Measurements from ENCODE around the gene VAV3. TPM values are rescaled to one million over a fixed set of nuclear protein-coding genes. Genes with fewer than 3 reads are reported as not detected.

The VAV3 gene
- total and polyA plus RNA-seq, 8 donors: 7.1 to 21.4 (median 12.8) TPM

DNA sequence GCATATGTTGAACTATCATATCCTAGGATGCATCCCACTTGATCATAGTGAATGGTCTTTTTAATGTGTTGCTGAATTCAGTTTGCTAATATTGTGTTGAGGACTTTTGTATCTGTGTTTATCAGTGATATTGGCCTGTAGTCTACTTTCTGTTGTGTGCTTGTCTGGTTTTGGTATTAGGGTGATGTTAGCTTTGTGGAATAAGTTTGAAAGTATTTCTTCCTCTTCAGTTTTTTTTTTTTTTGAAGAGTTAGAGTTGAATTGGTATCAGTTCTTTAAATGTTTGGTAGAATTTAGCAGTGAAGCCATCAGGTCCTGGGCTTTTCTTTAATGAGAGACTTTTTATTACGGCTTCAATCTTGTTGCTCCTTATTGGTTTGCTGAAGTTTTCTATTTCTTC is 162.3 kb downstream of the VAV3 start:
- DNase-seq (no peak), ATAC-seq (no peak), FAIRE-seq (no peak)
- no peaks in the 10 kb centered on the region for H3K4me1 ChIP-seq
- H3K27me3 ChIP-seq: no peaks in the 10 kb centered on the region
- WGBS, 2 donors: 89 to 97% methylated on average over 1 of the region's 1 CpG
- TF ChIP-seq CTCF (IDR thresholded peaks at IDR 0.05): no peak
- no peak overlapping the region for H3K4me3 ChIP-seq
- no peak overlapping the region for H3K27ac ChIP-seq
- no peaks in the 10 kb centered on the region for H3K36me3 ChIP-seq
- intact Hi-C loops (cut with DNase I): no loop called here
- no peaks in the 10 kb centered on the region for H3K9me3 ChIP-seq

GRCh38 chr1:107795994-107796393 is 169.0 kb downstream of the VAV3 start:
- Histone ChIP-seq H3K27me3 (no peaks in the 10 kb centered on the region), H3K4me3 (no peak overlapping the region), H3K4me1 (no peaks in the 10 kb centered on the region), H3K27ac (no peak overlapping the region), H3K9me3 (no peaks in the 10 kb centered on the region), H3K36me3 (no peaks in the 10 kb centered on the region)
- ATAC-seq: no peak
- DNase-seq: no peak
- TF ChIP-seq CTCF (IDR thresholded peaks at IDR 0.05): no peak
- intact Hi-C loops (cut with DNase I): no loop called here
- no peak for FAIRE-seq
- WGBS, 2 donors: 82 to 95% methylated on average over 2 of the region's 2 CpGs

DNA sequence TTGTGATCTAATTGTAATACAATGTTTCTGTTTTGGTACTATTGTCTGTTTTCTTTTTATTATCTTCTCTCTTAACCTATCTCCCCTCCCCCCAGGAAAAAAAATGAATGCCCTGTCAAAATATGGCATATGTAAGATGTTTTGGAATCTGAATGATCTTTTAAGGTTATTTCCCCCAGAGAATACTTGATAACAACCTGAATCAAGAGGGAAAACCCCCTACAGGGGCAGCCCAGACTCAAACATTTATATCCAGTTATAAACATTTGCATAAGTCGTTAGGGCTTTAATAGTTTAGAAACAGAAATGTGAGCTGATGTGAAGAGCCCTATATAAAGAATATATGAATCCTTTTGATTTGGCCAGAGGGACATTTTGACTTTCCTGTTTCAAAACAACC is 169.5 kb downstream of the VAV3 start:
- intact Hi-C loops (cut with DNase I): no loop called here
- H3K4me3 ChIP-seq: no peak overlapping the region
- FAIRE-seq: no peak
- H3K9me3 ChIP-seq: no peaks in the 10 kb centered on the region
- 41 to 48% methylated on average over 1 of the region's 1 CpG for WGBS, 2 donors
- H3K36me3 ChIP-seq: no peaks in the 10 kb centered on the region
- no peaks in the 10 kb centered on the region for H3K4me1 ChIP-seq
- DNase-seq: no peak
- no peak for ATAC-seq
- H3K27me3 ChIP-seq: no peaks in the 10 kb centered on the region
- no peak for TF ChIP-seq CTCF (IDR thresholded peaks at IDR 0.05)
- H3K27ac ChIP-seq: no peak overlapping the region

DNA sequence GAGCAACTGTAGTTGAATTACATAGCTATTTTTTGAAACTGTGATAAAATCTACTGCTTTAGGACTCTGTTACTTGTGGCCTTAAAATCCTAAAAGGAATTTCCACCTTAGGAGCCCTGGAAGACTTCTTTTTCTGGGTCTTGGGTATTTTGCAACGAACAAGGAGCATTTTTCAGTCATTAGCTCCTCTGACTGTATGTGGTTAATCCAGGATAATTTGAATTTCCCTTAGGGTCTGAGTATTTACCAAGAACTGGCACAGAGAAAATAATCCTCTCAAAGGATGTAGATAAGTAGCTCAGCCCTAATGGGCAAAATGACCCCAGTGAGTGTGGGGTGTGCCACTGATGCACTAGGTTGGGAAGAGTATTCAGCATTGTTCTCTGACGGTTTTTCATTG is 170.4 kb downstream of the VAV3 start:
- no peak for ATAC-seq
- Histone ChIP-seq H3K4me3 (no peak overlapping the region), H3K9me3 (no peaks in the 10 kb centered on the region), H3K36me3 (no peaks in the 10 kb centered on the region), H3K4me1 (no peaks in the 10 kb centered on the region), H3K27ac (no peak overlapping the region), H3K27me3 (no peaks in the 10 kb centered on the region)
- intact Hi-C loops (cut with DNase I): no loop called here
- no peak for FAIRE-seq
- TF ChIP-seq CTCF (IDR thresholded peaks at IDR 0.05): no peak
- no peak for DNase-seq
- WGBS, 2 donors: 46 to 57% methylated on average over 2 of the region's 2 CpGs

DNA sequence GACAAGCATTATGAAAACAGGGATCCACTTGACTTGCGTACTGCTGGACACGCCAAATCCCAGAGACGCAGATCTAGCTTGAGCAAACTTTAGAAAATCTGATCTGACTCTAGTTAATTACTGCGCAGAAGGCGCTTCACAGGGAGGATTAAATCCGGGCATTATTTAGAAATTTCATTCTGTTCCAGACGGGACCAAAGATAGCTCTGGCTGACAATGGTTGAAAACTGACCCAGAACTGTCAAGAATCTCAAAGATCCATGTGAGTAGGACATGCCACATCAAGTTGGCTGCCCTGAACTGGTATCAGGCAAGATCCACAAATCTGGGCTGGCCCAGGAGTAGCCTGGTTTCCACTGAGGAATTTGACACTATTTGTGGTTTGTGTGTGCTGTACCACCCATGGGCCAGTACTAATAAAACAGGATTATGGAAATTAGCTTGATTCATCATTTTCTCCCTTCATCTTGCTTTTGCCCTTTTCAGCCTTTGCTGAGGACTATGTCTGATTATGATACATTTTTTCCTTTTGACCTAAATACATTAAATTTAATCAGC is 171.0 kb downstream of the VAV3 start:
- no peaks in the 10 kb centered on the region for H3K4me1 ChIP-seq
- intact Hi-C loops (cut with DNase I): no loop called here
- no peaks in the 10 kb centered on the region for H3K27me3 ChIP-seq
- FAIRE-seq: no peak
- H3K4me3 ChIP-seq: no peak overlapping the region
- H3K9me3 ChIP-seq: no peaks in the 10 kb centered on the region
- no peak for DNase-seq
- no peak overlapping the region for H3K27ac ChIP-seq
- 74 to 79% methylated on average over 7 of the region's 7 CpGs for WGBS, 2 donors
- no peaks in the 10 kb centered on the region for H3K36me3 ChIP-seq
- no peak for ATAC-seq
- no peak for TF ChIP-seq CTCF (IDR thresholded peaks at IDR 0.05)

Measured in pancreas (tissue), 10 donors.